Caco-2 (cell line): ENCODE measurements around the gene ASB1. TPM values are rescaled to one million over a fixed set of nuclear protein-coding genes. Genes with fewer than 3 reads are reported as not detected.

Experiments used
- BruUV-seq: library from RNA; stranded (reverse); fragments of 400-500 nt; replicated peaks from 2 replicates; lab custom pipeline; 2021; lab: Mats Ljungman, UMichigan
- CTCF ChIA-PET: fragments of 300-600 bp; sonication (Branson Sonifier 250); formaldehyde crosslinking; loops from one replicate; lab custom pipeline; 2022; ENCODE audit warnings: antibody characterized with exemption; lab: Charles Lee
- POLR2A ChIA-PET: fragments of 300-600 bp; sonication (Branson Sonifier 250); formaldehyde crosslinking; loops from one replicate; lab custom pipeline; 2022; ENCODE audit warnings: antibody characterized with exemption; lab: Charles Lee
- DNase-seq, 2 experiments: peaks; one replicate each; pipeline versions ENCODE4 v3.0.0 to v3.0.0-alpha.2; 2020 to 2022
- H3K27me3 ChIP-seq: replicated peaks from 2 replicates; pipeline ENCODE4 v1.6.0; 2011; ENCODE audit warnings: low read length; ENCODE audit not compliant: control insufficient read depth, insufficient read depth
- H3K36me3 ChIP-seq: 2 replicates; pipeline ENCODE4 v1.5.1; 2011; ENCODE audit warnings: low read length; ENCODE audit not compliant: control insufficient read depth, insufficient read depth
- H3K4me1 ChIP-seq: fragments of 250-450 bp; sonication (Bioruptor Pico); 2 replicates; pipeline ENCODE4 v1.5.1; 2020; ENCODE audit warnings: mild to moderate bottlenecking
- H3K4me3 ChIP-seq: 2 replicates; pipeline ENCODE4 v1.5.1; 2011; ENCODE audit warnings: low read depth, mild to moderate bottlenecking, control low read depth, low read length
- H3K9me3 ChIP-seq: fragments of 250-450 bp; sonication (Bioruptor Pico); 2 replicates; pipeline ENCODE4 v1.5.1; 2020; ENCODE audit warnings: mild to moderate bottlenecking, moderate library complexity
- H3K27ac Mint-ChIP-seq: one replicate; pipeline ENCODE4 v1.8.0; 2022; ENCODE audit warnings: mixed read lengths; ENCODE audit not compliant: unreplicated experiment
- H3K27me3 Mint-ChIP-seq: one replicate; pipeline ENCODE4 v1.8.0; 2022; ENCODE audit warnings: mixed read lengths; ENCODE audit not compliant: insufficient read depth, unreplicated experiment
- H3K36me3 Mint-ChIP-seq: one replicate; pipeline ENCODE4 v1.8.0; 2022; ENCODE audit warnings: mild to moderate bottlenecking, mixed read lengths; ENCODE audit not compliant: insufficient read depth, unreplicated experiment
- H3K4me1 Mint-ChIP-seq: one replicate; pipeline ENCODE4 v1.8.0; 2022; ENCODE audit warnings: low read depth, mixed read lengths; ENCODE audit not compliant: unreplicated experiment
- H3K4me3 Mint-ChIP-seq: one replicate; pipeline ENCODE4 v1.8.0; 2022; ENCODE audit warnings: mild to moderate bottlenecking, moderate library complexity, mixed read lengths; ENCODE audit not compliant: unreplicated experiment
- H3K9me3 Mint-ChIP-seq: one replicate; pipeline ENCODE4 v1.8.0; 2022; ENCODE audit warnings: mixed read lengths; ENCODE audit not compliant: unreplicated experiment
- intact Hi-C: fragments of 100-400 bp; cut with micrococcal nuclease; formaldehyde crosslinking; loops from one replicate; pipeline ENCODE4 v1.10.0; 2022; ENCODE audit not compliant: unreplicated experiment
- total RNA-seq: library from RNA; stranded (reverse); gene quantifications from 2 replicates; pipeline ENCODE4 v1.2.3, GENCODE V29; 2022
- TF ChIP-seq, protein P1 (sequence below), 2 experiments: fragments of 200-600 bp in 1 of 2; IDR thresholded peaks; 1 replicate in 1 of 2; 2 replicates in 1 of 2; pipeline versions ENCODE4 v1.5.1 to v1.8.0; 2011 to 2022; ENCODE audit warnings: antibody characterized with exemption in 1 of 2, control low read depth in 1 of 2, inconsistent platforms in 1 of 2, low read depth in 1 of 2, low read length in 1 of 2, mild to moderate bottlenecking in 1 of 2, moderate library complexity in 1 of 2; ENCODE audit not compliant: insufficient read depth in 1 of 2, severe bottlenecking in 1 of 2, unreplicated experiment in 1 of 2

Gene ASB1
- total RNA-seq, 1 experiment from 2014 or later = 16.9 TPM

DNA sequence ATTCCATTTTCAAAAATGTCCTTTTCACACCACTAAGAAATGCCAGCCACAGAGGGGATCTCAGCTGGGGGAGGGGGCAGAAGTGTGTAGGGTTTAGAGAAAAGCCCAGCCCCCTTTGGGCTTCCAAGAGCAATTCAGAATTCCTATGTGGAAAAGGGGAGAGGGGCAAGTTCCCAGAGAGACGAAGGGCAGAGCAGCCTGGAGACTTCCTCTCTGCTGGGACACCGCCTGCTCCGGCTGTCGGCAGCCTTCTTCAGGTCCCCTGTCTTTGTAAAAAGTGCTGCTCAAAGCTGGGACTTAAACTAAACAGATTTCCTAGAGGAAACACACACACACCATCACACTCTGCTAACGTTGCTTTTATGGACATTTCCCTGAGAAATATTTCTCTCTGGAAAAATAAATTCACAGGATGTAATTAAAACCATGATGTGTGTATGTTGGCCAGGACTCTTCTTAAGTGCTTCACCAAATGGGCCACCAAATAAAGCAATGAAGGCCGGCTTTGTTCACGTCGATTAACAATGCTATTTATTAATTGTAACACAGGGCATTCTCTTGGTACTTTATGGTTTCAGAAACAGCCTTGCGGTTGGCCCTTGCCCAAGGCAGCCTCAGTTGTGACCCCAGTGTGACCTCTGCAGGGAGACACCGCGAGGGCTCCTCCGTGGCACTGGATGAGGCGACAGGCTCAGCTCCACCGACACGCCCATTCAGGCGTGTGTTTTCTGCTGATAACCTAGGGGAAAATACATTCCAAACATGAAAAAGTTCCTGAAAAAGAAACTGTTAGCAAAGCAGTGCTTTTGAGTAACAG, 5.6 kb upstream of the ASB1 start:
- intact Hi-C loops = no loop called here
- no peak overlapping the region for H3K4me3 Mint-ChIP-seq
- CTCF ChIA-PET = no interaction called here

GRCh38 chr2:238421695-238422035, 5.1 kb upstream of the ASB1 start:
- no TSS peak for BruUV-seq
- H3K9me3 Mint-ChIP-seq = peaks cover 6% of the 10 kb centered on the region
- DNase-seq = no peak
- TF ChIP-seq, protein P1, sequence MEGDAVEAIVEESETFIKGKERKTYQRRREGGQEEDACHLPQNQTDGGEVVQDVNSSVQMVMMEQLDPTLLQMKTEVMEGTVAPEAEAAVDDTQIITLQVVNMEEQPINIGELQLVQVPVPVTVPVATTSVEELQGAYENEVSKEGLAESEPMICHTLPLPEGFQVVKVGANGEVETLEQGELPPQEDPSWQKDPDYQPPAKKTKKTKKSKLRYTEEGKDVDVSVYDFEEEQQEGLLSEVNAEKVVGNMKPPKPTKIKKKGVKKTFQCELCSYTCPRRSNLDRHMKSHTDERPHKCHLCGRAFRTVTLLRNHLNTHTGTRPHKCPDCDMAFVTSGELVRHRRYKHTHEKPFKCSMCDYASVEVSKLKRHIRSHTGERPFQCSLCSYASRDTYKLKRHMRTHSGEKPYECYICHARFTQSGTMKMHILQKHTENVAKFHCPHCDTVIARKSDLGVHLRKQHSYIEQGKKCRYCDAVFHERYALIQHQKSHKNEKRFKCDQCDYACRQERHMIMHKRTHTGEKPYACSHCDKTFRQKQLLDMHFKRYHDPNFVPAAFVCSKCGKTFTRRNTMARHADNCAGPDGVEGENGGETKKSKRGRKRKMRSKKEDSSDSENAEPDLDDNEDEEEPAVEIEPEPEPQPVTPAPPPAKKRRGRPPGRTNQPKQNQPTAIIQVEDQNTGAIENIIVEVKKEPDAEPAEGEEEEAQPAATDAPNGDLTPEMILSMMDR (IDR thresholded peaks at IDR 0.05; ENCODE audit: insufficient read depth in 1 of 2, low read depth in 1 of 2, low read length in 1 of 2, severe bottlenecking in 1 of 2, unreplicated experiment in 1 of 2) = no peak
- Histone ChIP-seq H3K27me3 (no peaks in the 10 kb centered on the region), H3K9me3 (no peaks in the 10 kb centered on the region), H3K36me3 (no peaks in the 10 kb centered on the region), H3K4me1 (no peaks in the 10 kb centered on the region), H3K4me3 (no peak overlapping the region)
- no peak overlapping the region for H3K27ac Mint-ChIP-seq
- no peaks in the 10 kb centered on the region for H3K27me3 Mint-ChIP-seq
- CTCF ChIA-PET = no interaction called here
- H3K4me3 Mint-ChIP-seq = no peak overlapping the region
- H3K36me3 Mint-ChIP-seq = peaks cover 4% of the 10 kb centered on the region
- intact Hi-C loops = no loop called here
- POLR2A ChIA-PET = no interaction called here
- H3K4me1 Mint-ChIP-seq = no peaks in the 10 kb centered on the region

More for the DNA sequence above, 5.6 kb upstream of the ASB1 start:
- no peaks in the 10 kb centered on the region for H3K27me3 ChIP-seq
- no peaks in the 10 kb centered on the region for H3K9me3 ChIP-seq
- POLR2A ChIA-PET = no interaction called here
- no peaks in the 10 kb centered on the region for H3K36me3 ChIP-seq
- Mint-ChIP-seq H3K27ac (no peak overlapping the region), H3K9me3 (peaks cover 12% of the 10 kb centered on the region), H3K27me3 (no peaks in the 10 kb centered on the region), H3K4me1 (no peaks in the 10 kb centered on the region), H3K36me3 (peaks cover 6% of the 10 kb centered on the region)
- no TSS peak for BruUV-seq
- no peaks in the 10 kb centered on the region for H3K4me1 ChIP-seq
- TF ChIP-seq, protein P1 (IDR thresholded peaks at IDR 0.05; ENCODE audit: insufficient read depth in 1 of 2, low read depth in 1 of 2, low read length in 1 of 2, severe bottlenecking in 1 of 2, unreplicated experiment in 1 of 2) = no peak
- DNase-seq = no peak
- H3K4me3 ChIP-seq = no peak overlapping the region

DNA sequence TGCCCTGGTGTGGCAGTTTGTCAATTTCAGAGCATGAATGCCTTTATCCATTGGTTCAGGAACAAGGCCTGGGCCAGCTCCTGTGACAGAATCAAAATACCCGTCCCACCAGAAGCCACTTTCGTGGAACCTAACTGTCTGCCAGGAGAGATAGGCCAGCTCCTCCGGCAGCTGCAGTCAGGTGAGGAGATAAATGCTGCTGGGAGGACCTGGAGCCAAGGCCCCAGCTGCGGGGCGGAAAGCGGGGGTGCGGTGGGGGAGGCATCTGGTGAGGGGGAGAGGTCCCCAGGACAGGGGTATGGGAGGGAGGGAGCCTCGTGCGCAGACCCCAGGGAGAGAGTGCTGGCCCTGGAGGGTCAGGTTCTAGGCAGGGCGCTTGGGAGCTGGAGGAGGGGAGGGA, 4.4 kb upstream of the ASB1 start:
- Mint-ChIP-seq H3K36me3 (peaks cover under 1% of the 10 kb centered on the region), H3K27ac (no peak overlapping the region), H3K9me3 (no peaks in the 10 kb centered on the region), H3K27me3 (no peaks in the 10 kb centered on the region), H3K4me1 (no peaks in the 10 kb centered on the region), H3K4me3 (no peak overlapping the region)
- TF ChIP-seq, protein P1 (IDR thresholded peaks at IDR 0.05; ENCODE audit: insufficient read depth in 1 of 2, low read depth in 1 of 2, low read length in 1 of 2, severe bottlenecking in 1 of 2, unreplicated experiment in 1 of 2) = no peak
- CTCF ChIA-PET = no interaction called here
- H3K36me3 ChIP-seq = no peaks in the 10 kb centered on the region
- no peaks in the 10 kb centered on the region for H3K9me3 ChIP-seq
- H3K4me1 ChIP-seq = no peaks in the 10 kb centered on the region
- intact Hi-C loops = no loop called here
- no peaks in the 10 kb centered on the region for H3K27me3 ChIP-seq
- BruUV-seq = no TSS peak
- H3K4me3 ChIP-seq = no peak overlapping the region
- POLR2A ChIA-PET = no interaction called here
- no peak for DNase-seq
